Central memory CD4-positive, alpha-beta T cell (primary cell): ENCODE results near the gene GBP7.
"Not testable (repeated sequence)": the region's sequence is repeated elsewhere in the genome, so short reads cannot be mapped to it uniquely, and the experiment has no call there.

Source experiments
- DNase-seq: peaks from one replicate; pipeline ENCODE4 v3.0.0; 2022
- total RNA-seq, 3 experiments: gene quantifications; one replicate each; lab custom pipeline; 2026; lab: John Stamatoyannopoulos, UW

GBP7 gene, protein sequence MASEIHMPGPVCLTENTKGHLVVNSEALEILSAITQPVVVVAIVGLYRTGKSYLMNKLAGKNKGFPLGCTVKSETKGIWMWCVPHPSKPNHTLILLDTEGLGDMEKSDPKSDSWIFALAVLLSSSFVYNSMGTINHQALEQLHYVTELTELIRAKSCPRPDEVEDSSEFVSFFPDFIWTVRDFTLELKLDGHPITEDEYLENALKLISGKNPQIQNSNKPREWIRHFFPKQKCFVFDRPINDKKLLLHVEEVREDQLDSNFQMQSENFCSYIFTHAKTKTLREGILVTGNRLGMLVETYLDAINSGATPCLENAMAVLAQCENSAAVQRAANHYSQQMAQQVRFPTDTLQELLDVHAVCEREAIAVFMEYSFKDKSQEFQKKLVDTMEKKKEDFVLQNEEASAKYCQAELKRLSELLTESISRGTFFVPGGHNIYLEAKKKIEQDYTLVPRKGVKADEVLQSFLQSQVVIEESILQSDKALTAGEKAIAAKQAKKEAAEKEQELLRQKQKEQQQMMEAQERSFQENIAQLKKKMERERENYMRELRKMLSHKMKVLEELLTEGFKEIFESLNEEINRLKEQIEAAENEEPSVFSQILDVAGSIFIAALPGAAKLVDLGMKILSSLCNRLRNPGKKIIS
- 0 to 0.19 (median 0) reads per million in 3 experiments for total RNA-seq

DNA sequence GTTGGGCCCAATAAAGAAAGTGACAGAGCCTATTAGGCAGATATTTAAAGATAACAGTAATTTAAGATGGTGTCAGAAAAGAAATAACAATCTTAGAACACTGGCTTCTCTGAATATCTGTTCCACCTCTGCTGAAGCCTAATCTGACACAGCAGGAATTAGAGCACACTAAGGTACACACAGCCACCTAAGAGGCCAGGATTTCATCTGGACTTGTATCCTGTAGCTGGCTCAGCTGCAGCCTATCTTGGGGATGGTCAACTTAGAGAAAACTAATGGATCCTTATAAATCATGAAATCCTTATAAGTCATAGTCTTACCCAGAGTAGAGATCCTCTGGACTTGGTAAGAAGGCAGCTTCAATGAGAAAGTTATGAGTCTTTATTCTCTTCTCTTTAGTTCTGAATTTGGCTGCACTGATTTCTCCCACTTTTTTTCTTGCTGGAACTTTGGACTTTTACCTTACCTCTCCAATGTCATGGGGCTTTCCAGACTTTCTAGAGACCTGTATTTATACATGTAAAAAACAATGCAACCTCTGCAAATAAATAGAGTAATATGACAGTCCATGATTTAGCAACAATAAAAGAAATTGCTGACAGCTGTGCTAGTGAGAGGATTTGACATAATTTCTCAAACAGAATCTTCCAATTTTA, at the start of gene GBP7:
TSS of gene GBP7 (minus strand) at position 403 of the 656 bp plus-strand sequence. CDS start 4,068 bp downstream, outside the sequence.
- DNase-seq: no peak

DNA sequence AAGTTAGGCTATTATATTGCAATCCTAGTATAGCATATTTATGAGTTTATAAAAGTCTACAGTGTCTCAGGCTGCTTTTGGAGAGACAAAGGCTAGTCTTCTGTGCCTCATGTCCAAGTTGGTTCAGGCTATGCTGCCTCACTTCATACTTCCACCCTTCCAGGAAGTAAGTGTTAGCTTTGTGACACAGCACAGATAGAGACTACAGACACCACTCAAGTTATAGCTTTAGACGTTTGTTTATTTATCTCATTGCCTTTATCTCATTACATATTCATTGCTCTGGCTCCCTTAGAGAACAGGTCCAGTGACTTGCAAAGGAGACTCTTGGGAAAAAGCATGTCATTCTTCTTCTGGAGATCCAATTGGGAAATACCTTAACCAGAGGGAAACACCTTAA, 45.5 kb upstream of the GBP7 start:
- DNase-seq: no peak

DNA sequence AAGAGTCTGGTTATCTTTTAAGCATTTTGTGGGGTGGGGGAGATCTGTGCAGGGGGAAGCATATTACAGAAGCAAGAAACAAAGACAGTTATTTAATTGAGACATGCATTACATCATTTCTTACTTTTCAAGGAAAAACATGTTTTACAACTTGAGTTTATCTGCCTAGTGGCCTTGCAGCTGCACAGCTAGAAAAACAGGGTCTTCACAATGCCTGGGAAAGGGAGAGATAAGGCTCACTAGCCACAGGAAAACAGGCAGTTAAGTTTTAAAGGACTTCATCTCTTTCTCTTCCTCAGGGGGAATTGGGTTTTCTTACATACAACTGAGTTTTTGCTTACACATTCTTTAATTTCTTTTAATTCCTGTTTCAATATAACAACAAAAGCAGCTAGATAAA, 44.0 kb upstream of the GBP7 start:
- DNase-seq: not testable (repeated sequence)

DNA sequence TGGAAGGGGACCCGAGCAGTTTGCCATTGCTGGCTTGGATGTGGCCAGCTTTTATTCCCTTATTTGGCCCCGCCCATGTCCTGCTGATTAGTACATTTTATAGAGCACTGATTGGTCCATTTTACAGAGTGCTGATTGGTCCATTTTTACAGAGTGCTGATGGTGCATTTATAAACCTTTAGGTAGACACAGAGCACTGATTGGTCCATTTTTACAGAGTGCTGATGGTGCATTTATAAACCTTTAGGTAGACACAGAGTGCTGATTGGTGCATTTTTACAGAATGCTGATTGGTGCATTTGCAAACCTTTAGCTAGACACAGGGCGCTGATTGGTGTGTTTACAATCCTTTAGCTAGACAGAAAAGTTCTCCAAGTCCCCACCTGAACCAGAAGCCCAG, 43.1 kb upstream of the GBP7 start:
- DNase-seq: not testable (repeated sequence)

DNA sequence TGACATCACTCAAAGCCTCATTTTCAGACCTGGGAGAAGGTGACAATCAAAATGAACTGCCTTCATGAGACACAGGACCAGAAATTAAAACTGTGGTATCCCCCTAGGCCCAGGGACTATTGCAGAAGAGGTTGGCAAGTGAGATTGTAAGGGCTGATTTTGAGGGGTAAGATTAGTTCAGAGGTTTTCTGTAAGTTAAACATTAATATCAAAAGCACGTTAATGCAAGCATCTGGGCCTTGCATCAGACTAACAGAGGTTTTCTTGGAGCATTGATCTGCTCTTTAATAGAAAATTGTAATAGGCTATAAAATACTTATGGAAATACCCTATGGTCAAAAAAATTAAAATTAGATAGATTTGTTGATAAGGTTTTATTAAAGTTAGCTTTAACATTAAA, 37.5 kb upstream of the GBP7 start:
- DNase-seq: no peak

DNA sequence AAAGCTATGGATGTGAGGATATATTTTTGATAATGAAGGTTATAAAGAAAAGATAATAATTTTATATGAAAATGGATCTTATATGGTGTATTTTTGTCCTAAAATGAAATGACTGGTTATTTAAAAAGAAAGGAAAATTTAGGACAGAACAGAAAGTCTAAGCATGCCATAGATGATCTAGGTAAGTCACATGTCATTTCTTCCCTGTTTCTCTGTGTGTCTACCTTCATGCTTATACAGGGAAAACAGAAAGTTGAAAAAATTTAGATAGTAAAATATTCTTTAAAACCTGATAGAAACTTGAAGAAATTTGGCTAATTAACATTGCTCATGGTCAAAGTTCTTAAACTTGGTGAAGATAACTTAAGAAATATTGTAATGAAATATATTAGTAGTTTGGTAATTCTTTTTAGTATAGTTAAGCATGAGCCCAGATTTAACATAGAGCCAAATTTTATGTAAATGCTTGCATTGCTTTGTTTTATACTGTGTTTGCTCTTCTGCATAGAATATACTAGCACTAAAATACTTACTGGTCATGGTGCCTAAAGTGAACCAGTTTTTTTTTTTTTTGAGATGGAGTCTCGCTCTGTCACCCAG, 35.3 kb upstream of the GBP7 start:
- no peak for DNase-seq

DNA sequence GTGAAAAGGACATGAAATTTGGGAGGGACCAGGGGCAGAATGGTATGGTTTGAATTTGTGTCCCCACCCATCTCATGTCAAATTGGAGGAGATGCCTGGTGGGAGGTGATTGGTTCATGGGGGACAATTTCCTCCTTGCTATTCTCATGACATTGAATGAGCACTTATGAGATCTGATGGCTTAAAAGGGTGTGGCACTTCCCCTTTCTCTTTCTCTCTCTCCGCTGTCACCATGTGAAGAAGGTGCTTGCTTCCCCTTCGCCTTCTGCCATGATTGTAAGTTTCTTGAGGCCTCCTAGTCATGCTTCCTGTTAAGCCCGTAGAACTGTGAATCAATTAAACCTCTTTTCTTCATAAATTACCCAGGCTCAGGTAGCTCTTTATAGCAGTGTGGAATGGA, 30.6 kb upstream of the GBP7 start:
- DNase-seq: no peak

DNA sequence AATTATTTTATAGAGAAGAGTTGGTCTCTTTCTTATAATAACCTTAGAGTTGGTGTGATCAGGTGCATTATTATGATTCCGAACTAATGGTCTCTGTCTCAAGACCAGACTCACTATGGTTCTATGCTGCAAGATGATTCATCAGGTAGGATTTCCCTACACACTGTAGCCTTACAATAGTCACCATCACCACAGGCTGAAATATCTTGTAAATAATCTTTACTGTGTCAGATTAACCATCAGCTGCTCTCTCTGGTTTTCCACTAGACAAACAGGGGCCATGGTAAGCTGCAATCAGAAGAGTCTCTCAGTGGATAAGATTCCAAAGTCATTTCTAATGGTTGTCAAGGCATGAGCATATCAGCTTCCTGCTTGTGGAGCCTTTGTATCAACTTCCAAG, 27.4 kb upstream of the GBP7 start:
- DNase-seq: no peak

DNA sequence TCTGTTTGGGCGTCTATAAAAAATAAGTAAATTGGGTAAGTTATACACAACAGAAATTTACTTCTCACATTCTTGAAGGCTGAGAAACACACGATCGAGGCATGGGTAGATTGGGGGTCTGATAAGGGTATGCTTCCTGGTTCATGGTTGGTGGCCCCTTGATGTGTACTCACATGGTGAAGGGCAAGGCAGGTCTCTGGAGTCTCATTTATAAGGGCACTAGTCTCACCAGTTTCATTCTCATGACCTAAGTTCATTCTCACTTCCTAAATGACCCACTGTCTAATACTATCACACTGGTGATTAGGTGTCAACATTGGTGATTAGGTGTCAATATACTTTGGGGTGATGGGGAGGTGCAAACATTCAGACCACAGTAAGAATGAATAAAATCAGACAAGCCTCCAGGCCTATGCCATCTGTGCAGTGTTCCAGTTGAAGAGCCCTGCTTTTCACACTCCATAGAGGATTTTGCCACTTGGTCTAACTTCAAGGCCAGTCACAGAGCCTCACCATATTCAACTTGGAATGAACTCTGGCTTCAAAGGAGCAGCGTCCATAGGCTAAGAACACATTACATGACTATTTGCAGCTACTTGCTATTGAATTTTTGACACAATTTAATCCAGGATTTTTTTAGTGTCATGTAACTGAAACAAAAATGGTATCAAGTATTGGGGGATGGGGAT, 25.4 kb upstream of the GBP7 start:
- no peak for DNase-seq

DNA sequence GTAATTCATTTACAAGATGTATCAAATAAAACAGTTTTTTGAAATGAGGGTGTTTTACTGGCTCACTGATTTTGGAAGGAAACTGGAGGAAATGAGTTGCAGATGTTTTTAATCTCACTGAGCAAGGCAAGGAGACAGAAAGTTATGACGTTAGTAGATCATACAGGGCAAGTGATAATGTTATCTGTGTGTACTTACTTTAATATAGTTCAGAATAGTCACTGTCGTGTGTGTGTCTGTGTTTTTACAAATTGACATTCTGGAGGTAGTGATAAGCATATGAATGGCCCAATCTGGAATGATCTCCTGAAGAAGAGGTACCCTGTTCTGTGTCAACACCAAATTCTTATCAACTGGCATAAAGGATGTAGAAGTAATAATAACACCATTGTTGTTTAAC, 24.9 kb upstream of the GBP7 start:
- peak; percentile 35 for DNase-seq

DNA sequence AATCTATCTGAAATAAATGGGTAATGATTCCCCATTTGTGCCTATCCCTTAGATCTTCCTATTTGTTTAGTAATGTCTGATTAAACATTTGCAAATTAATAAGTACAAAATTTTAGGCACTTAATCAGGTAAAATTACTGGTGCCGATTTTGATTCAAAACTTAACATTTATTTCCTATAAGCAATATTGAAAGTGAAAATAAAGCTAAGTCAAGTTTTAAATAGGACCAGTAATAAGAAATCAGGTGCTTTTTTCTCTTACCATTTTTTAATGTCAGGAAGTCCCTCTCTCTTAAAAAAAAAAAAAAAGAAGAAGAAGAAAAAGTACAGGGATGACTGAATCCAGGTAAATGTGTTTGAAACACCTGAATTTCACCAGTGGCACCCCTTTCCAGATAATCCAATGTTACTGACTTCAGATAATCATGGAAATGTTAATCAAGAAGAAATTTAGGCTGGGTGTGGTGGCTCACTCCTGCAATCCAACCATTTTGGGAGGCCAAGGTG, 23.8 kb upstream of the GBP7 start:
- DNase-seq: peak; percentile 15

DNA sequence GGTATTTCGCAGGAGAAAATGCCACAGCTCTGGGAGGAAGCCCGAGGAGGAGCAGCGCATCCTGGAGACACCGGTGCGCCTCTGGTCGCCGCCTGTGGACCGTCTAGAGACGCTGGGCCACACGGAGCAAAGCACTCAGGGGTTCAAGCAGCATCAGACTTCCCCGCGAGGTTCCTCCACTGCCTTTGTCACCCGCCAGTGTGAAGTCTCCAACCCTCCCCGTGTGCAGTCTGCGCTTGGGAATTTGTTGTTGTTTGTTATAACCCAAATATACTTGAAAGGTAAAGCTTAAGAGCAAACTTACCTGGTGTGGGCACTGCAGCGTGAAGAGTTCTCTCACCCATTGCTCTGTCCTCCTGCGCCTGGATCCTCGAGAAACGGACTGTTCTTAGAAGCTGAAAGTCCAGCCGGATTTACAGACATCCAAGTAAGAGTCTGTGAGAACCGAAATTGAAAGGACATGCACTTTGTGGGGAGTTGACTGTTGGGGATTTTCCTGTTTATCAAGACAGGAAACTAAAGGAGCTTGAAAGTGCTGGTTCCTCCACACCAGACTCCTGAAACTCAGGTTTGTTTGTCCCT, 22.8 kb upstream of the GBP7 start, which contains the start of gene GBP4:
TSS of gene GBP4 (minus strand) at position 452 of the 582 bp plus-strand sequence. CDS start at position 344, 108 bp downstream.
- peak; percentile 44 for DNase-seq

DNA sequence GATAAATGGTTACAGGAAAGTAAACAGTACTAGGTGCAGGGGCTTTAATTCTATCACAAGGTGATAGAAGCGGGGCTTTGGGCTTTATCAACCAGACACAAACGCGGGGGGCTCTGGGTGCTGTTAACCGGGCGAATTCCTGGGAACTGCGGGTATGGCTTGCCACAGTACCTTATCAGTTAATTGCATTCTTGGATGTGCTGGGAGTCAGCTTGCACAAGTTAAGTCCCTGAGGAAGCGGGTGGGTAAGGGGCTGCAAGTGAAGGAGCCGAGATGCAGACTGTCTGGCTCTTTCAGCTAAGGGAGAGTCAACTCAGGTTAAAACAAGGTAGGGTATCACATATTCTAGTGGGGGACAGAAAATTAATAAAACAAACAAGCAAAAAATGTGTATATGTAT, 22.3 kb upstream of the GBP7 start:
- no peak for DNase-seq

DNA sequence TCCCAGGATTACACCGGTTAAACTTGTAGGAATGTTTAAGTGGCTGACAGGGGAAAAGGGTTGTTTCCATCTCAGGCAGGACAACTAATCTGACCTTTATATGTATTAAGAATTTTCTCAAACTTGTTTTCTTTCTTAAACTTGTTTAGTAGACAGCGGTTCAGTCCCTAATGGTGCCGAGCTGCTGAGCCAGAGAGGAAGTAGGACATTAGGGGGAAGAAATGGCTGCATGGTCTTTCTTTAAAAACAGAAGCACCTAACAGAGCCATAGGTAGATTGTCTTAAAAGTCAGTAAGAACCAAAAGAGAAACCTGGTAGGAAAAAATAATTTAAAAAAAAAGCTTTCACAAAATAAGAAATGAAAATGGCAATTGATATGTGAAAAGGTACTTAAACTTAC, 19.7 kb upstream of the GBP7 start:
- DNase-seq: no peak

DNA sequence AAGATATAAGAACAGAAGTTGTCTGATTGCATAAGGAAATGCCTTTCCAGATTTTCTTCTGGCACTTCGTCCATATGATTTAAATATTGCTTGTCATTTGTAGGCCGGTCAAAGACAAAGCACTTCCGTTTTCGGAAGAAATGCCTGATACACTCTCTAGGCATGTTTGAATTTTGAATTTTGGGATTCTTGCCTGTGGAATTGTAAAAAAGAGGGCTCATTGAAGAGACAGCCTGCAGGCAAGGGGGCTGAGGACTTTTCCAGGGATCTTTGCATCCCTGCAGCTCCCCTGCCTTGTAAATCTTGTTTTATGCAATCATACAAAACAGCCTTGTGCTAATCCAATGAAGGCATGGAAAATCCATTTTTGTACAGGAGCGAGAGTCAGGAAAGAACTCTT, 15.5 kb upstream of the GBP7 start:
- no peak for DNase-seq

DNA sequence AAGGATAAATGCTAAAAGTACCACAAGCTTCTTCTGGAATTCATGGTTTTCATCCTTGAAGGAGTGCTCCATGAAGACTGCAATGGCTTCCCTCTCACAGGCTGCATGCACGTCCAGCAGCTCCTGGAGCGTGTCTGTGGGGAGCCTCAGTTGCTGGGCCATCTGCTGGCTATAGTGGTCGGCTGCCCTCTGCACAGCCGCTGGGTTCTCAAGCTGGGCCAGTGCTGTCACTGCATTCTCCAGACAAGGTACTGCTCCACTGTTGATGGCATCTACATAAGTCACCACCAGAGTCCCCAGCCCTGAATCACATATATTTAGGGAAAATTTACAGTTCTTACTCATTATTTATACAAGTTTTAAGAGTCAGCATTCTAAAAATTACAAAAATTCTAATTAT, 14.2 kb upstream of the GBP7 start:
- no peak for DNase-seq

DNA sequence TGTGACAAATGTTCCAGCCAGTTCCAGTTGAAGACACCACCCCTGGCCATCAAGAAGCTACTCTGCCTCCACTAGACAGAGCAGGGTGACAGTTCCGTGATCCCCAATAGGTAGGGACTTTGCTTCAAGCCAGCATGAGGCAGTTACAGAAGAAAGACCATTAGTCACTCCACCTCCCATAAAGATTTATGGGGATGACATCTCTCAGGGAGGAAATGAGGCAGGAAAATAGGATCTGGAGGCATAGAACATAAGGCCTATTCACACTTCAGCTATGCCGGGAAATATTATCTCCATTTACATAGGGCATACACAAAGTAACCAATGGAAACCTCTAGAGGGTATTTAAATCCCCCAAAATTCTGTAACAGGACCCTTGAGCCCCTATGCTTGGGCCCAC, 3.5 kb upstream of the GBP7 start:
- DNase-seq: no peak

DNA sequence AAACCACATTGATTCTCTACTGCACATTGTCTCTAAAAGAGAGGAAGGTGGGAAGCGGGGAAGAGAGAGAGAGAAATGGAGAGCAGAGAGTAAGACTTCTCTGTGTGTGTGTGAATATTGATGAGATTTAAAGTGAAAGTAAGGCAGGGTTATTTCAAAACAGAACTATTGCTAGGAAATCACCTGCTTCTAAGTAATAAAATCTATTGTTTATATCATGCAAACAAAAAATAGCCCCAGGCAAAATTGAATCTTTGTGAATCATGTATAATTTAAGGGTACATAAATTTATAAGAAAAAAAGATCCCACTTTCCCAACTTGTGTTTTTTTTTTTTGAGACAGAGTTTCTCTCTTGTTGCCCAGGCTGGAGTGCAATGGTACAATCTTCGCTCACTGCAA, 1.2 kb upstream of the GBP7 start:
- no peak for DNase-seq

DNA sequence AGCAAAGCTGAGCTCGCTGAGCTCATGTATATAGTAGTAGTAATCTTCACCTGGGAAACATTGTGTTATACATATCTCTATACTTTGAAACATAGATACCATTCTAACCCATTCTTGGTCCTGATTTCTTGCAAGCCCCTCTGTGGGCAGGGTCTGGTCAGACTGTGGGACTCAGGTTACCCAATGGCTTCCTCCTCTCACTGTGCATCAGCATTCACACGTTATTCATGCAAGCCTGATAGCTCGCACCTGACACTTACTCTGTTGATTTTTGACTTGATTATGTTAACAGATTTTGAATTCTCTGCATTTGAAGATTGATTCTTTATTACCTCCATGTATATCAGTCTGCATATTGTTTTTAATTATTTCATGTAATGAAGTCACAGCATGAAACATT, 1.3 kb downstream of the GBP7 start:
- no peak for DNase-seq

DNA sequence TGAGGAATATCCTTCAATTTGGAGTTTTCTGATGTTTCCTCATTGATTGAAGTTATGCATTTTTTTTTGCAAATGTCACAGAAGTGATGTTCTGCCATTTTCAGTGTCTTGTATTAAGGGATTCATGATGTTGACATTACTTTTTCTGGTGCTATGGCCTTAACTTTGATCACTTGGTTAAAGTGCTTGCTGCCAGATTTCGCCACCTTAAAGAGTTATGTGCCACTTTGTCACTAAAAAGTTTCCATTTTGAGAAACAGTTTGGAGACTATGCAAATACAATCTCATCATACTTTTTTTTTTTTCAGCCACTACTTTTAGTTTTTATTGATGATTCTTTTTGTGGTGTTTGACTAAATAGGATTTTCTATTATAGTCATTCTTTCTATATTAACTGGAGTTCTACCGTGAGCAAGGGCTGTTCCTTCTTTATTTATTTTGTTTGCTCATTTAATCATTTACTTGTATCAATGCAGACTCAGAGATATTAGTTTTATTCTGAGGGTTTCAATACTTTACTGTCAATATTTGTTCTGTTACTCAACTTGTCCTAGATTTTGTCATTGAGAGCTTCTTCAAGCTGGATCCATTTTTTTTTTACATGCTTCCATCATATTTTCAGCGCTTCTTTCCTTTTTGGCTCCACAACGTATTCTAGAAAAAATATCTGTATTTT, 3.2 kb downstream of the GBP7 start:
- DNase-seq: no peak

DNA sequence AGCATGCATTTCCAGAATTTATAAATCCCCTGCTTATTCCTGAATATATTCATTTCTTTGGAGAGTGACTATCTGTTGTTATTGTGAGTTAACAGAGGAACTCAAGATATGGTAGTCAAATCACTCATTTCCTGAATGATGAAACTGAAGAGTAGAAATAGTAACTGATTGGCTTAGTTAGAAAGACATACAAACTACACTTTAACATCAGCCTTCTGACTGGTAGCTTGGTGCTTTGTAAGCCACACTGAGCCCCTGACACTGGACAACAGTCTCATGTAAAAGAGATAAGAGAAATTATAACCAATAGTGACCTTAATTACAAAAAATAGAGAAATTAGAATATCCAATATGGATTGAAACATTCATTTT, 4.8 kb downstream of the GBP7 start:
- no peak for DNase-seq
